ENCODE data around the gene HIVEP3. TPM values are rescaled to one million over a fixed set of nuclear protein-coding genes. Genes with fewer than 3 reads are reported as not detected.

The HIVEP3 gene
- total and polyA plus RNA-seq, 2 donors (not counting 1 experiment from before 2014, with no cell fraction given) = 2.0 to 5.1 TPM

GRCh38 chr1:41738475-41738874 lies 180.2 kb downstream of the HIVEP3 start:
- Histone ChIP-seq H3K27ac (ENCODE audit: low read length in 2 of 2) (peak overlapping the region; percentile 28 to 30), H4K20me1 (ENCODE audit: control insufficient read depth, insufficient read depth, low read length, poor library complexity, severe bottlenecking) (no peaks in the 10 kb centered on the region), H3K9me3 (ENCODE audit: control extremely low read depth in 1 of 3, control insufficient read depth in 2 of 3, insufficient read depth in 1 of 3, low read length in 2 of 3) (no peaks in the 10 kb centered on the region), H3K36me3 (replicated peaks in 1 of 2; ENCODE audit: control extremely low read depth in 1 of 2, control insufficient read depth in 1 of 2, extremely low read depth in 1 of 2, insufficient read depth in 2 of 2, low read length in 1 of 2) (no peaks in the 10 kb centered on the region), H3K4me3 (ENCODE audit: control extremely low read depth in 1 of 5, extremely low read depth in 1 of 5, insufficient read depth in 1 of 5, low read depth in 2 of 5, low read length in 4 of 5) (peak overlapping the region; percentile 4 to 47 (median 27)), H2AFZ (ENCODE audit: insufficient read depth, low read depth, low read length, poor library complexity, severe bottlenecking) (peak overlapping the region; percentile 7), H3K9ac (ENCODE audit: low read length) (peak overlapping the region; percentile 47), H3K4me1 (ENCODE audit: control insufficient read depth in 2 of 2, insufficient read depth in 2 of 2, low read length in 2 of 2) (peaks cover 40 to 47% of the 10 kb centered on the region in 2 donors), H3K4me2 (replicated peaks; ENCODE audit: low read depth, low read length, poor library complexity, severe bottlenecking) (peak overlapping the region; percentile 72), H3K27me3 (replicated peaks in 1 of 4; ENCODE audit: control extremely low read depth in 1 of 4, control insufficient read depth in 3 of 4, insufficient read depth in 4 of 4, low read length in 3 of 4) (no peaks in the 10 kb centered on the region), H3K79me2 (ENCODE audit: control insufficient read depth, insufficient read depth, low read length) (no peaks in the 10 kb centered on the region)
- CTCF ChIA-PET = interaction anchor here (1.0 to 1.4 kb wide), 3 partner anchors 9 to 160 kb away, joined by 3 read pairs; no protein-coding TSS in a partner anchor
- Mint-ChIP-seq H3K4me3 (peak overlapping the region; percentile 85), H3K27ac (peak overlapping the region; percentile 85), H3K9me3 (ENCODE audit: insufficient read depth) (no peaks in the 10 kb centered on the region), H3K27me3 (no peaks in the 10 kb centered on the region), H3K4me1 (peaks cover 80% of the 10 kb centered on the region)
- POLR2A ChIA-PET = interaction anchor here (1.0 to 1.4 kb wide), 3 partner anchors 9 to 13 kb away, joined by 3 read pairs; no protein-coding TSS in a partner anchor
- peak; percentile 25 for DNase-seq
- WGBS (ENCODE audit: insufficient coverage) = 80% methylated on average over 2 of the region's 2 CpGs
- TF ChIP-seq EZH2 (IDR thresholded peaks at IDR 0.05; ENCODE audit: borderline replicate concordance, insufficient read depth, low read depth, low read length, poor library complexity, severe bottlenecking) (no peak), CTCF (IDR thresholded peaks at IDR 0.05) (no peak)
- intact Hi-C loops (cut with micrococcal nuclease) = no loop called here
- ATAC-seq (ENCODE audit: low read depth) = no peak

- Histone ChIP-seq H3K4me2 (replicated peaks; ENCODE audit: low read depth, low read length, poor library complexity, severe bottlenecking) (peak overlapping the region; percentile 72), H3K79me2 (ENCODE audit: control insufficient read depth, insufficient read depth, low read length) (no peaks in the 10 kb centered on the region), H3K4me1 (ENCODE audit: control insufficient read depth in 2 of 2, insufficient read depth in 2 of 2, low read length in 2 of 2) (peaks cover 40 to 47% of the 10 kb centered on the region in 2 donors), H3K36me3 (replicated peaks in 1 of 2; ENCODE audit: control extremely low read depth in 1 of 2, control insufficient read depth in 1 of 2, extremely low read depth in 1 of 2, insufficient read depth in 2 of 2, low read length in 1 of 2) (no peaks in the 10 kb centered on the region), H3K27ac (ENCODE audit: low read length in 2 of 2) (no peak overlapping the region), H3K9ac (ENCODE audit: low read length) (no peak overlapping the region), H3K4me3 (ENCODE audit: control extremely low read depth in 1 of 5, extremely low read depth in 1 of 5, insufficient read depth in 1 of 5, low read depth in 2 of 5, low read length in 4 of 5) (no peak overlapping the region), H4K20me1 (ENCODE audit: control insufficient read depth, insufficient read depth, low read length, poor library complexity, severe bottlenecking) (no peaks in the 10 kb centered on the region), H3K27me3 (replicated peaks in 1 of 4; ENCODE audit: control extremely low read depth in 1 of 4, control insufficient read depth in 3 of 4, insufficient read depth in 4 of 4, low read length in 3 of 4) (no peaks in the 10 kb centered on the region), H2AFZ (ENCODE audit: insufficient read depth, low read depth, low read length, poor library complexity, severe bottlenecking) (no peak overlapping the region), H3K9me3 (ENCODE audit: control extremely low read depth in 1 of 3, control insufficient read depth in 2 of 3, insufficient read depth in 1 of 3, low read length in 2 of 3) (no peaks in the 10 kb centered on the region)
- DNase-seq (no peak), ATAC-seq (ENCODE audit: low read depth) (no peak)
- no peaks in the 10 kb centered on the region for H3K27me3 Mint-ChIP-seq
- CTCF ChIA-PET = interaction anchor here (1.0 to 1.3 kb wide), 2 partner anchors 8 to 159 kb away, joined by 3 read pairs; no protein-coding TSS in a partner anchor
- peaks cover 75% of the 10 kb centered on the region for H3K4me1 Mint-ChIP-seq
- H3K9me3 Mint-ChIP-seq (ENCODE audit: insufficient read depth) = no peaks in the 10 kb centered on the region
- H3K27ac Mint-ChIP-seq = no peak overlapping the region
- TF ChIP-seq EZH2 (IDR thresholded peaks at IDR 0.05; ENCODE audit: borderline replicate concordance, insufficient read depth, low read depth, low read length, poor library complexity, severe bottlenecking) = no peak
- TF ChIP-seq CTCF (IDR thresholded peaks at IDR 0.05) = no peak
- intact Hi-C loops (cut with micrococcal nuclease) = no loop called here
- POLR2A ChIA-PET = interaction anchor here (1.0 kb wide), 1 partner anchor 9 kb away, joined by 3 read pairs; no protein-coding TSS in a partner anchor
- WGBS (ENCODE audit: insufficient coverage) = 98% methylated on average over 6 of the region's 9 CpGs
- peak overlapping the region; percentile 85 for H3K4me3 Mint-ChIP-seq
These were observed 180.7 kb downstream of the HIVEP3 start for GRCh38 chr1:41738006-41738405.
